ENCODE results near the gene BCL2L1. TPM values are rescaled to one million over a fixed set of nuclear protein-coding genes. Genes with fewer than 3 reads are reported as not detected.

The BCL2L1 gene
- total RNA-seq, 4 donors from 2014 or later, result 89.0 to 112 (median 94.9) TPM

GRCh38 chr20:31700747-31701146 is 21.9 kb downstream of the BCL2L1 start:
- TF ChIP-seq CTCF (IDR thresholded peaks at IDR 0.05; ENCODE audit: low read depth), result no peak

- TF ChIP-seq CTCF (IDR thresholded peaks at IDR 0.05; ENCODE audit: low read depth), result no peak
Measured at GRCh38 chr20:31699801-31700728, 22.6 kb downstream of the BCL2L1 start.

GRCh38 chr20:31698803-31699718 is 23.6 kb downstream of the BCL2L1 start:
- TF ChIP-seq CTCF (IDR thresholded peaks at IDR 0.05; ENCODE audit: low read depth), result no peak

GRCh38 chr20:31698243-31698802 is 24.3 kb downstream of the BCL2L1 start:
- TF ChIP-seq CTCF (IDR thresholded peaks at IDR 0.05; ENCODE audit: low read depth), result no peak

GRCh38 chr20:31695849-31696804 is 26.5 kb downstream of the BCL2L1 start:
- TF ChIP-seq CTCF (IDR thresholded peaks at IDR 0.05; ENCODE audit: low read depth), result no peak

GRCh38 chr20:31694842-31695593 is 27.6 kb downstream of the BCL2L1 start:
- TF ChIP-seq CTCF (IDR thresholded peaks at IDR 0.05; ENCODE audit: low read depth), result no peak

Data from subcutaneous adipose tissue (tissue), 4 donors.